Measurements from ENCODE around the gene CCR8.

The CCR8 gene

GRCh38 chr3:39329493-39329892 is at the start of gene CCR8:
Gene CCR8, plus strand, starts transcription at chr3:39329709. Its CDS starts 2,623 bp downstream, at chr3:39332332.
- no peak for DNase-seq (ENCODE audit: low read depth in 2 of 2)

DNA sequence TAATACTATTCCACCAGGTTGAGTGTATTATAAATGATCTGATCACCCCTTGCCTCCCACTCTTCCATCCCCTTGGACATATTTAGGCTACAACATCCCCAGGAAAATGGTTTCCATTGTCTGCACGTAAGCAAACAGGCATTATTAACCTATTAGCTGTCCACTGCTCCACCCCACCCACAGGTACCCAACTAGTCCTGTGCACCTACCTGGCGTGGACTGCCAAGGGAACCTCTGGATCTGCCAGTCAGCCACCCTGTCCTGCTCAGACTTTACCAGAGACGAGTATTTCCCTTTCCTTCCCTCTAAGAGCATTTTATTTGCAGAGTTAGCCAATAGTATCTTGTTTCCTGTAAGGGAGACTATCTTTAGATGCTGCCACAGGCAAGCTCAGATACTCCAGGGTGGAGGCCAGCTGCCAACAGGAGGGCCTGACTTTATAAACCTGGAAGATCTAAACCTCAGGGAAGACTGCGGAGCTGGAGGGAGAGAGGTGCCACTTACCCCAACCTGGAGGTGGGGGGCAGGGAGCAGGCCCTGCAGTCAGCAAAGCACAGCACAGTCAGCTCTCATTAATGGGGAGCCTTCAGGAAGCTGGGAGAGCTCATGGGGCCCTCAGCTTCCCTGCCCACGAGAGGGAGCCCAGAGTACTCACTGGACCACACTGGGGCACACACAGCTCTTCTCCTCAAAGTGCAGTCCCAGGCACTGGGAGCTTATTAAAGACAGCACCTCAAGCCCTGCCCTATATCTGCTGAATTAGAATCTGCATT is 49.6 kb upstream of the CCR8 start, which contains the start of gene CX3CR1:
TSS of gene CX3CR1 (minus strand) at position 292 of the 773 bp plus-strand sequence. CDS start 13,527 bp downstream, outside the sequence.
- DNase-seq (ENCODE audit: low read depth in 2 of 2) = no peak

- no peak for DNase-seq (ENCODE audit: low read depth in 2 of 2)
These were observed 48.9 kb upstream of the CCR8 start for GRCh38 chr3:39280571-39280970.

DNA sequence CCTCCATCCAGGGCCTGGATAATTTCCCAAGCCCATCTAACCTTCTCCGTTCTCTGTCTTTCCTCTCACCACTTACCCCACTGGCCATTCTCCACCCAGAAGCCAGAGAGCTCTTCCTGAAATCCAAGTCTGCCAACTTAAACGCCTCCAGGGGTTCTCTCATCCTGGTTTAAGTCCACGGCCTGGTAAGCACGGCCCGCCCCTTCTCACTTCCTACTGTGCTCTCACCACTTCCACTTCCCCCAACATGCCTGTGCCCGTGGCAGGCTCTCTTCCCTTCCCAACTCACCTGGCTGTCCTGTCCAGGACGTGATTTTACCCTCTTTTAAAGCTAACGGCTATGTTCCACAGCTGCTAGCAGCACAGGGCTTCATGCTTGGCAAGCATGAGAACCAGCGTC is 48.0 kb upstream of the CCR8 start:
- no peak for DNase-seq (ENCODE audit: low read depth in 2 of 2)

GRCh38 chr3:39282057-39282456 is 47.5 kb upstream of the CCR8 start:
- no peak for DNase-seq (ENCODE audit: low read depth in 2 of 2)

DNA sequence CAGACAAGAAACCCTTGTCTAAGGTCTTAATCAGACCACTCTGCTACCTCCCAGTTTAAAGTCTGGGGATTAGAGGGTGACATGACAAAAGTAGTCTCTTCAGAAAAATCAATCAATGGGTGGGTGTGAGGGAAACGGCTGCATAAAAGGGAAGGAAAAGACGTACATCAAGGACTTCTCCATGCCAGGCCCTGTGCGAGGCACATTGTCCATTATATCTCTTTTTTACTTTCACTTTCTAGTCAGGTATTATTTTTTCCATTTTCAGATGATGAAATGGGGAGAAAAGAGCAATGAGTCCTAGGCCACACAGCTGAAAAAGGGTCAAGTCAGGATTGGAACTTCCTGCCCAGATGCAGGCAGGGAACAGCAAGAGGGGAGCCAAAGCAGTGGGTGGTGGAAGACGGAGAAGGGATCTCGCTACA is 45.0 kb upstream of the CCR8 start:
- no peak for DNase-seq (ENCODE audit: low read depth in 2 of 2)

DNA sequence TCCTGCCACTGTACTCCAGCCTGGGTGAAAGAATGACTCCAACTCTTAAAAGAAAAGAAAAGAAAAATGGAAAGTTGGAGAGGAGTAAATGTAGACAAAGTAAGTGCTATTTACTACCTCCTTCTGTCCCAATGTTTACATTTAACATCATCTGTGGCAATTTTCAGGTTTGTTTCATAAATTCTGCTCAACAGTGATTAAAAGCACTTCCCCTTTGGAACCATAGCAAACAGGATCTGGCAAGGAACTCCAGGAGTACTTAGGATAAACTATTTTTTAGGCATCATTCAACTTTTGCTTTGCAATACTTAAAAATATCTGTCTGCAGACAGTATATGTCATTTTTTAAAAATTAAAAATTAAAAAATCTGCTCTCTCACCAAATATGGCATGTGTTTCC is 44.2 kb upstream of the CCR8 start:
- no peak for DNase-seq (ENCODE audit: low read depth in 2 of 2)

DNA sequence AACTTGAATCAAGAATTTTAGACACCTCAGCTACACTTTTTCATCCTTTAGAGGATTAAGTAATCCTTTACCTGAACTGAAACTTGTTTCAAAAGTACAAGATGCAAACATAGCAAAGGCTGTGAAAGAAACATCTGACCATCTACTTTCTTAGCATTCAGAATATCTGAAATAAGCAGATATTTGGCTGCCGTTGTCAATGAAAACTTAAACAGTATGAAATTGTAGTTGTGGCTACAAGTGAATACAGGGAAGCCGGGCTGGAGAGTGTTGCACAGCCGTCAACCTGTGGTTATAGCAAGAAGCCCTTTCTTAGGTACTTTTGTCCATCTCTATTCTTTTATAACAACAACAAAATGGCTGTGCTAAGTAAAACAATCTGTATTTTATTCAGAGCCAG is 42.7 kb upstream of the CCR8 start:
- DNase-seq (ENCODE audit: low read depth in 2 of 2) = no peak

GRCh38 chr3:39287216-39288164 is 42.0 kb upstream of the CCR8 start:
- DNase-seq (ENCODE audit: low read depth in 2 of 2) = no peak

DNA sequence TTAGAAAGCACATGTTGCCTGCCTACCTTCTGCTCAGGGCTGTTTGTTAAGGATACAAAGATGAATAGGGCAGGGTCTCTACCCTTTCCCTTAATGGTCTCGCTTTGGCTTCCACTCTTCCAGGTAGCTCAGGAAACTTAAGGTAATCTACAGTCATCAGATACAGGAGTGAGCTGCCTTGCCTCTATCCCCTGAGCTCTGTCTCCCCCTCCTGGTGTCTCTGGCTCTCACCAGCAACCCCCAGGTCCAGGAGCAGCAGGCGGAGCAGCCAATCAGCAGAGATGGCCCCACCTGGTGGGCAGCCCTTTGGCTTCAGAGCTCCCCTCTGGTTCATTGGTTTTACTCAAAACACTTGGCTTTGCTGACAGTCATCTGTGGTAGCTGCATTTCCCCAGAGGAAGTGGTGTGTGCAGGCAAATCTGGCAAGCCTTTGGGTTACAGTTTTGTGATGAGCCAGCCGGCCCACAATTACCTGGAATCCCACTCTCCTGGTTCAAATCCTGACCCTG is 41.2 kb upstream of the CCR8 start:
- peak; percentile 67 to 74 for DNase-seq (ENCODE audit: low read depth in 2 of 2)

- DNase-seq (ENCODE audit: low read depth in 2 of 2) = no peak
These were observed 40.4 kb upstream of the CCR8 start for GRCh38 chr3:39289107-39289506.

DNA sequence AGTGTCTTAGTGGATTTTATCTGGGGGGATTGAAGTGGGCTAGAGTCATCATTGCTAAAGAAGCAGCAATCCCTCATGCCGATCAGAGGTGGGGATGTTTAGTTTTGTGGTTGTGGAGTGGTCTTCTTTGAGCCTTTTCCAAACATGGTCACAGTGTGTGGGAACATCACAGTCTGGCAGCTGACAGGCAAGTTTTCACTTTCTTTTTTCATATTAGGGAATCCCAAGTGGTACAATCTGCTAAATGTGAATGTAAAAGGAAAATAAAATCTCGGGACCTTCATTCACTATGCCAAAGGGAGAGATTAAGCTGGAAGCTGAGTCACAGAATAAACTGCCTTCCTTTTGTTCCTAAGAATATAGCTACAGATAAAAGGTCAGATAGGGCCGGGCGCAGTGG is 39.3 kb upstream of the CCR8 start:
- no peak for DNase-seq (ENCODE audit: low read depth in 2 of 2)

- DNase-seq (ENCODE audit: low read depth in 2 of 2) = peak; percentile 58 to 64
These were observed 37.6 kb upstream of the CCR8 start for GRCh38 chr3:39291903-39292329.

DNA sequence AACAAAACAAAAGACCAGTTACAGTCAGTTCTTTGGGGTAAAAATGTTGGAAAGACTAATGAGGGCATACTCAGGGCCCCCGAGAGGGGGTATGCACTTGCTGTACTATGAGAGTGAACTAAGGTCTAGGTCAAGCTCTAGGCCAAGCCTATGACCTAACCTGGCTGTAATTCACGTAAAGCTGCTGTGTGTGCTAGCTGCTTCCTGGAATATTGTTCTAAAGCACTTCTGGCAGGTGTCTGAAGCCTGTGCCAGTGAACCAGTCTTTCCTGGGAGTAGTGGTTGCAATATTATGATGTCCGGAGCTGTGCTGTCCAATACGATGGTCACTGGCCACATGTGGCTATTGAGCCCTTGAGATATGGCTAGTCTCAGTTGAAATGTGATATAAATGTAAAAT is 36.5 kb upstream of the CCR8 start:
- no peak for DNase-seq (ENCODE audit: low read depth in 2 of 2)

GRCh38 chr3:39294446-39295183 is 34.9 kb upstream of the CCR8 start:
- no peak for DNase-seq (ENCODE audit: low read depth in 2 of 2)

- DNase-seq (ENCODE audit: low read depth in 2 of 2) = no peak
These were observed 34.2 kb upstream of the CCR8 start for GRCh38 chr3:39295184-39295775.

DNA sequence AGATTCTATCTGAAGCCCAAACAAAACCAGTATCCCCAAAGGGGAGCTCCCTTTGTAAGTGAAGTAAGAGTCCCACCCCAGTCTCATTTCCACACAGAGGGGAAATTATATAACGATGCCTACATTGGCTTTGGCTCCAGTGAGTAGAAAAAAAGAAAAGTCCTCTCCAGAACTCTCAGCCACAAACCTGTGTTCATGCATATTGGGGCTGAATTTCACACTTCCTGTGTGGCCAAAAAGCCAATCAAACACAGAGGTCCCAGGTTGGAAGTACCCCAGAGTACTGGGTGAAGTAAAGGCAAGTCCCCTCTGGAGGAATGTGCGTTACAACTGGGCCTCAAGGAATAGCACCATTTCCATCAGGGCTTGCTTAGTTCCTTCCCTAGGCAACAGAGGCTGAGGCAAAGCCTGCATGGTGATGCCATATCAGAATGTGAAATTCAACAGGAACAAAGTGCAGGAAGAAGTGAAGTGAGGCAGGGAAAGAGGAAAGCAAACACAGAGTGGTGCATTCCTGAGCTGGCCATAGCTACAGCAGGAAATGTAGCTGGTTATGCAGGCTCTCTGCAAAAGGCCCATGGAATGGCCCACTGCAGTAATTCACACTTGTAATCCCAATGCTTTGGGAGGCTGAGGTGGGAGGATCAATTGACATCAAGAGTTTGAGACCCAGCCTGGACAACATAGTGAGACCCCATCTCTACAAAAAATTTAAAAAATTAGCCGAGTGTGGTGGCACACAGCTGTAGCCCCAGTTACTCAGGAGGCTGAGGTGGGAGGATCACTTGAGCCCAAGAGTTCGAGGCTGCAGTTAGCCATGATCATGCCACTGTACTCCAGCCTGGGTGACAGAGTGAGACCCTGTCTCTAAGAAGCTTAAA is 33.1 kb upstream of the CCR8 start:
- DNase-seq (ENCODE audit: low read depth in 2 of 2) = no peak

- DNase-seq (ENCODE audit: low read depth in 2 of 2) = no peak
These were observed 30.2 kb upstream of the CCR8 start for GRCh38 chr3:39299279-39299678.

GRCh38 chr3:39302178-39302577 is 27.3 kb upstream of the CCR8 start:
- no peak for DNase-seq (ENCODE audit: low read depth in 2 of 2)

- DNase-seq (ENCODE audit: low read depth in 2 of 2) = no peak
These were observed 16.2 kb upstream of the CCR8 start for GRCh38 chr3:39313289-39313688.
